Tongue (tissue), 3 donors: Measurements from ENCODE around the gene PRSS1. TPM values are rescaled to one million over a fixed set of nuclear protein-coding genes. Genes with fewer than 3 reads are reported as not detected.

ENCODE experiments used
- DNase-seq: peaks from one replicate; pipeline ENCODE4 v3.0.0-alpha.2; 2015
- small RNA-seq: library from RNA; depleted of rRNA; stranded (forward); fragments of <200 nt; gene quantifications from one replicate; pipeline ENCODE3, GENCODE V24; 2014; ENCODE audit warnings: low replicate concordance
- total RNA-seq: library from RNA; depleted of rRNA; stranded (reverse); fragments of >200 nt; gene quantifications from one replicate; pipeline ENCODE4 v1.2.3, GENCODE V29; 2014

The PRSS1 gene
- total RNA-seq, 1 donor from 2014 or later = not detected

DNA sequence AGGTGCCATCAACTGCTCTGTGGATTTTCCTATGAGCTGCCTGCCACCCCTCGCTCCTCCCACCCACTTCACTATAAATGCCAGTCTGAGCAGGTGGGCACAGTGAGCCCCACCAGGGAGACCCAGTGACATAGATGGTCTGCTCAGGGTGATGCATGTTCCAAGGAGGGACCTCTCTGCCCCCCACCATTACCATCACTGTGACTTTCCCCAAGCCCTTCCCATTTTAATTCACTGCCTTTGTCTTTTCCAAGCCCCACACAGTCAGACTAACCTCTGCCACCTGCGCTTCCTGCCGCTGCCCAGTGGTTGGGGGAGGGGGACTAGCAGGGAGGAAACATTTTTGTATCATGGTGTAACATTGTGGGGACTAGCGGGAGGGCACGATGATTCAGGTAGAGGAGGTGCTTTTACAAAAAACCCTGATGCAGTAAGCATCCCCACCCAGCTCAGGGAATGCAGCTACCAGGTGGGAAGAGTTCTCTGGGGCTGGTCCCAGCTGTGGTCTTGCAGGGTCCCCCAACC is 46.1 kb downstream of the PRSS1 start:
- DNase-seq = no peak

DNA sequence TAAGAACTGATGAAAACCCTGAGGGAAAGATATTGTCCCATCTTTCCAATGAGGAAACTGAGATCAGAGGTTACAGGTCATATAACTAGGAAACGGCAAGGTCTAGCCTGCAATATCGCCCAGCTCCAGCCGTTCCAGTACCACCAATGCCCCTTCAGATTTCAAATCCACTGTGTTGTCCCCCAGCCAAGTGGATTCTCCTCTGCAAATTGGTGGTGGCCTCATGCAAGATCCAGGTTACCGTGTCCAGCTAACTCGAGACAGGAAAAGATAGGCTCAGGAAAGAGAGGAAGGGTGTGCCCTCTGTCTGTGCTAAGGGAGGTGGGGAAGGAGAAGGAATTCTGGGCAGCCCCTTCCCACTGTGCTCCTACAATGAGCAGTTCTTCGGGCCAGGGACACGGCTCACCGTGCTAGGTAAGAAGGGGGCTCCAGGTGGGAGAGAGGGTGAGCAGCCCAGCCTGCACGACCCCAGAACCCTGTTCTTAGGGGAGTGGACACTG is 46.8 kb downstream of the PRSS1 start:
- no peak for DNase-seq

DNA sequence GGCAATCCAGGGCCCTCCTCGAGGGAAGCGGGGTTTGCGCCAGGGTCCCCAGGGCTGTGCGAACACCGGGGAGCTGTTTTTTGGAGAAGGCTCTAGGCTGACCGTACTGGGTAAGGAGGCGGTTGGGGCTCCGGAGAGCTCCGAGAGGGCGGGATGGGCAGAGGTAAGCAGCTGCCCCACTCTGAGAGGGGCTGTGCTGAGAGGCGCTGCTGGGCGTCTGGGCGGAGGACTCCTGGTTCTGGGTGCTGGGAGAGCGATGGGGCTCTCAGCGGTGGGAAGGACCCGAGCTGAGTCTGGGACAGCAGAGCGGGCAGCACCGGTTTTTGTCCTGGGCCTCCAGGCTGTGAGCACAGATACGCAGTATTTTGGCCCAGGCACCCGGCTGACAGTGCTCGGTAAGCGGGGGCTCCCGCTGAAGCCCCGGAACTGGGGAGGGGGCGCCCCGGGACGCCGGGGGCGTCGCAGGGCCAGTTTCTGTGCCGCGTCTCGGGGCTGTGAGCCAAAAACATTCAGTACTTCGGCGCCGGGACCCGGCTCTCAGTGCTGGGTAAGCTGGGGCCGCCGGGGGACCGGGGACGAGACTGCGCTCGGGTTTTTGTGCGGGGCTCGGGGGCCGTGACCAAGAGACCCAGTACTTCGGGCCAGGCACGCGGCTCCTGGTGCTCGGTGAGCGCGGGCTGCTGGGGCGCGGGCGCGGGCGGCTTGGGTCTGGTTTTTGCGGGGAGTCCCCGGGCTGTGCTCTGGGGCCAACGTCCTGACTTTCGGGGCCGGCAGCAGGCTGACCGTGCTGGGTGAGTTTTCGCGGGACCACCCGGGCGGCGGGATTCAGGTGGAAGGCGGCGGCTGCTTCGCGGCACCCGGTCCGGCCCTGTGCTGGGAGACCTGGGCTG is 47.5 kb downstream of the PRSS1 start:
- no peak for DNase-seq

DNA sequence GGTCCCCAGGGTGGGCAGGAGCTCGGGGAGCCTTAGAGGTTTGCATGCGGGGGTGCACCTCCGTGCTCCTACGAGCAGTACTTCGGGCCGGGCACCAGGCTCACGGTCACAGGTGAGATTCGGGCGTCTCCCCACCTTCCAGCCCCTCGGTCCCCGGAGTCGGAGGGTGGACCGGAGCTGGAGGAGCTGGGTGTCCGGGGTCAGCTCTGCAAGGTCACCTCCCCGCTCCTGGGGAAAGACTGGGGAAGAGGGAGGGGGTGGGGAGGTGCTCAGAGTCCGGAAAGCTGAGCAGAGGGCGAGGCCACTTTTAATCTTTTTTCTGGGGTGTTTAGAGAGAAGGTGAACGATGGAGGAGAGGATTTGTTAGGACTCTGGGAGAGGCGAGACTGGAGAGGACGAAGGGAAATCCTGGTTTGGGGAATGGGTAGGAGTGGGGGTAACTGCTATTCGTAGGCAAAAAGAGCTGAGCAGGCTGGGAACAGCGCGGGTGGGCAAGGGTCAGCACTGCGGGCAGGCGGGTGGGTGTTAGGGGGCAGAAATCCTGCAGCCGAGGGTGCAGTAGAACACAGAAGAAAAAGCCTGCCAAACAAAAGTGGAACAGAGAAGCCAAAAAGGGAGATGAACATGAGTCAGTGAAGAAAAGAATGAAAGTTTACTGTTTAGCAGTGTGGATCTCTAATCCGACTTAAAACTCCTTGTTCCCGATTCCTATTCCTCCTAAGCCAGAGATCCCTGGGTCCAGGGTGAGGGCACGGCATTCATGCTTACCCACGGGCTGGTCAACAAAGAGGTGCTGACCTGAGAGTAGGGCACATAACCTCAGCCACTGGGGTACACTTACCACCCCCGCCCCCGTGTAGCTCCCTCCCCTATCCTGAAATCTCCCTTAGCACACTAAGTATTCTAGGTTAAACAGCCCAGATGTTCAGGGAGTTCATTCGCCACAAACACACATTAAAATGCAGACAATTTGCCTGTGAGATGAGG is 48.4 kb downstream of the PRSS1 start:
- DNase-seq = no peak

DNA sequence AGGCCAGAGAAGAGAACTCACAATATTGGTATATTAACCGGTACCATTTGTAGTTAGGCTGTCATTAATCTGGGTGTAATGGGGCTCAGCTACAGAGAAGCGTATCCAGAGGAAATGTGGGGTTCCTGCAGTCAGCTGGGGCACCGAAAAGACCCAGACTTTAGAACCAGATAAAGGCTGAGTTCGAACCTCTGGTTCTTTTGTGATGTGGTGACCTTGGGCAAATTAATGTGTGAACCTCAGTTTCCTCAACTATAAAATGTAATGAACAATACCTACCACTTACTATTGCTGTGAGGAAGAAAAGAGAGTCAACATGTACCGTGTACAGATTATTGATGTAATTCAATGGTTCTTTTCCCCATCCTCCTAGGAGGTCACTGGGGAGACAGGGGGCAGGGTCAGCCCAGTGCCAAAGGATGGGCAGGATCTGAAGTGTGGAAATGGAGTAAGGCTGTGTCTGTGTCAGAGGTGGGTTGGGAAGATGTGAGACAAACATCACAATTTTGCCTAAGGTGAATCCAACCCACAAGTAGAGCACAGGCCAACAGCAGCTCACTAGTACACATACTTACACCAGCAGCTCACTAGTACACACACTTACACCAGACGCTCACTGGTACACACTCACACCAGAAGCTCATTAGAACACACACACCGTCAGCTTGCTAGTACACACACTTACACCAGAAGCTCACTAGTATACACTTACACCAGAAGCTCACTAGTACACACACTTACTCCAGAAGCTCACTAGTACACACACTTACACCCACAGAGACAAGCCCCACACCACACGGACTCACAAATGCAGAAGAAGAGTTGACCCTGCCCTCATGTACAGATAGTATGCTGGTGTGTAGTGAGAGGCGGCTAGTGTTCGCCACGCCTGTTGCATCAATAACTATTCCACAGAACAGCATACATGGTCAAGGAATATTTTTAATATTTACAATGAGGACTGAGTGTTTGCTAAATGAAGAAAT is 49.5 kb downstream of the PRSS1 start:
- DNase-seq = no peak

DNA sequence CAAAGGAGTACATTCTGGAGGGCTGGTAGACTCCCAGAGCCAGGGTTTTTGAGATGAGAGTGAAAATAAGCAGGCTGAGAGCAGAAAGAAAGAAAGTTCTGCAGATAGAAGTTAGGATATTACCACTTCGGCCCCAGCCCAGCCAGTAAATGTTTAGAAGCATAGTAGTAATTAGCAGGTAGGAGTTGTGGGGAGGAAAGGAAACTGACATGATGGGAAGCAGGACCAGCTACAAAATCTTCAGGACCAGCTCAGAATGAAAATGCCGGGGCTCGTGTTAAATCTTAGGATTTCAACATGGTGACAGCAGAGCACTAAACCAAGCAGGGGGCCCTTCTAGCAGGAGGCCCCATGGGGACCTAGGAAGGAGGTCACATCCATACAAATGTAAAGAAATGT is 50.2 kb downstream of the PRSS1 start:
- DNase-seq = no peak

DNA sequence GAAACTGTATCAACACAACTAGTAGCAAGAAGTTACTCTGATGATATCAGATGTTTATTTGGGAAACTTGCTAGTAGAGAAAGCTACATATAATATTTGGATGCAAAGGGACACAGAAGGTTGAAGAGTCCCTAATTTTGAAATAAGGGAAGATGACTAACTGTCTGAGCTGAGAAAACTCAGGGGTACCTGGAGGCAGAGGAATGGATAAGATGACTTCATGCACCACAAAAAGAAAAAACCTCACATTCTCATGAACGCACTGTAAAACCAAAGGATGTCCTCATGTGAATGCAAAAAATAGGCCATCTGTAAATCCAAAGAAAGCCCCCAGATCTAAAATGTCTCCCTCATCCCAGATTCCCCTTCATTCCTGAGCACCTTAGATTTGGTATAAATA is 50.8 kb downstream of the PRSS1 start:
- DNase-seq = no peak

DNA sequence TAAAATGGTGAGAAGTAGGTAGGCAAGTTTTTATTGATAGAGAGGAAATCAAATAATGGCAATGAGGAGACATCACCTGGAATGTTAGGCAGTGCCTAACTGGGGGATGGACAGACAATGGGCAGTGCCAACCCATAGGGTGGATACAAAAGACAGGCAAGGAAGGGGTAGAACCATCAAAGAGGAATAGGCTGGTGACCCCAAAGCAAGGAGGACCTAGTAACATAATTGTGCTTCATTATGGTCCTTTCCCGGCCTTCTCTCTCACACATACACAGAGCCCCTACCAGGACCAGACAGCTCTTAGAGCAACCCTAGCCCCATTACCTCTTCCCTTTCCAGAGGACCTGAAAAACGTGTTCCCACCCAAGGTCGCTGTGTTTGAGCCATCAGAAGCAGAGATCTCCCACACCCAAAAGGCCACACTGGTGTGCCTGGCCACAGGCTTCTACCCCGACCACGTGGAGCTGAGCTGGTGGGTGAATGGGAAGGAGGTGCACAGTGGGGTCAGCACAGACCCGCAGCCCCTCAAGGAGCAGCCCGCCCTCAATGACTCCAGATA is 51.5 kb downstream of the PRSS1 start:
- no peak for DNase-seq

DNA sequence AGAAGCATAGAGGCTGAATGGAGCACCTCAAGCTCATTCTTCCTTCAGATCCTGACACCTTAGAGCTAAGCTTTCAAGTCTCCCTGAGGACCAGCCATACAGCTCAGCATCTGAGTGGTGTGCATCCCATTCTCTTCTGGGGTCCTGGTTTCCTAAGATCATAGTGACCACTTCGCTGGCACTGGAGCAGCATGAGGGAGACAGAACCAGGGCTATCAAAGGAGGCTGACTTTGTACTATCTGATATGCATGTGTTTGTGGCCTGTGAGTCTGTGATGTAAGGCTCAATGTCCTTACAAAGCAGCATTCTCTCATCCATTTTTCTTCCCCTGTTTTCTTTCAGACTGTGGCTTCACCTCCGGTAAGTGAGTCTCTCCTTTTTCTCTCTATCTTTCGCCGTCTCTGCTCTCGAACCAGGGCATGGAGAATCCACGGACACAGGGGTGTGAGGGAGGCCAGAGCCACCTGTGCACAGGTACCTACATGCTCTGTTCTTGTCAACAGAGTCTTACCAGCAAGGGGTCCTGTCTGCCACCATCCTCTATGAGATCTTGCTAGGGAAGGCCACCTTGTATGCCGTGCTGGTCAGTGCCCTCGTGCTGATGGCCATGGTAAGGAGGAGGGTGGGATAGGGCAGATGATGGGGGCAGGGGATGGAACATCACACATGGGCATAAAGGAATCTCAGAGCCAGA is 52.5 kb downstream of the PRSS1 start:
- no peak for DNase-seq

DNA sequence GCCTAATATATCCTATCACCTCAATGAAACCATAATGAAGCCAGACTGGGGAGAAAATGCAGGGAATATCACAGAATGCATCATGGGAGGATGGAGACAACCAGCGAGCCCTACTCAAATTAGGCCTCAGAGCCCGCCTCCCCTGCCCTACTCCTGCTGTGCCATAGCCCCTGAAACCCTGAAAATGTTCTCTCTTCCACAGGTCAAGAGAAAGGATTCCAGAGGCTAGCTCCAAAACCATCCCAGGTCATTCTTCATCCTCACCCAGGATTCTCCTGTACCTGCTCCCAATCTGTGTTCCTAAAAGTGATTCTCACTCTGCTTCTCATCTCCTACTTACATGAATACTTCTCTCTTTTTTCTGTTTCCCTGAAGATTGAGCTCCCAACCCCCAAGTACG is 53.0 kb downstream of the PRSS1 start:
- no peak for DNase-seq

Small RNA genes within 50 kb of the gene (small RNA-seq; reads per million reads assigned to genes)
- gene TRBD1 (not detected), gene TRBJ1-1 (not detected), gene TRBJ1-2 (not detected), gene TRBJ1-3 (not detected), gene TRBJ1-4 (not detected), gene TRBJ1-5 (not detected), gene TRBJ1-6 (not detected), gene TRBJ2-1 (not detected), gene TRBJ2-2 (not detected), gene TRBJ2-2P (not detected), gene TRBJ2-3 (not detected), gene TRBJ2-4 (not detected), gene TRBJ2-5 (not detected), gene TRBJ2-6 (not detected), gene TRBJ2-7 (not detected)

Other genes with a start within 250 kb of the PRSS1 start
- gene PRSS2, start 21.5 kb downstream of the PRSS1 start, total RNA-seq = not detected
- gene EPHB6, start 105.6 kb downstream of the PRSS1 start, total RNA-seq = 15.9 TPM
- 0.82 TPM for gene TRPV6, start 136.3 kb downstream of the PRSS1 start, total RNA-seq
- gene TRPV5, start 184.3 kb downstream of the PRSS1 start, total RNA-seq = 0.21 TPM
- gene LLCFC1, start 190.0 kb downstream of the PRSS1 start, total RNA-seq = not detected
- gene KEL, start 212.9 kb downstream of the PRSS1 start, total RNA-seq = 1.6 TPM